Endothelial cell of umbilical vein (primary cell): ENCODE results near the gene ADAM22.

Experiments used
- EZH2 ChIP-seq: IDR thresholded peaks from 2 replicates; pipeline ENCODE4 v1.6.1; 2012; ENCODE audit warnings: borderline replicate concordance, low read depth, mild to moderate bottlenecking, moderate library complexity, low read length, inconsistent platforms; ENCODE audit not compliant: severe bottlenecking
- GATA2 ChIP-seq: IDR thresholded peaks from 2 replicates; pipeline ENCODE4 v1.7.0; 2011; ENCODE audit warnings: low read depth, mild to moderate bottlenecking, moderate library complexity, mixed read lengths, low read length; ENCODE audit not compliant: insufficient read length, insufficient read depth
- MYC ChIP-seq: IDR thresholded peaks from one replicate; pipeline ENCODE4 v1.6.1; 2011; ENCODE audit warnings: mild to moderate bottlenecking, low read depth, low read length
- POLR2A ChIP-seq: IDR thresholded peaks from 2 replicates; pipeline ENCODE4 v1.6.1; 2012; ENCODE audit warnings: low read depth, mild to moderate bottlenecking, control low read depth, low read length
- POLR2AphosphoS5 ChIP-seq: IDR thresholded peaks from 2 replicates; pipeline ENCODE4 v1.6.1; 2012; ENCODE audit warnings: low read depth, mild to moderate bottlenecking, control low read depth, low read length, moderate library complexity; ENCODE audit not compliant: insufficient read depth
- TF ChIP-seq, protein P1 (sequence below), 2 donors: IDR thresholded peaks; 1 replicate in 1 of 2; 2 replicates in 1 of 2; pipeline ENCODE4 v1.5.1; 2011; ENCODE audit warnings: low read length in 2 of 2, mild to moderate bottlenecking in 2 of 2, moderate library complexity in 2 of 2, control low read depth in 1 of 2, inconsistent platforms in 1 of 2, low read depth in 1 of 2; ENCODE audit not compliant: insufficient read depth in 1 of 2; ENCODE audit errors: extremely low read depth in 1 of 2

DNA sequence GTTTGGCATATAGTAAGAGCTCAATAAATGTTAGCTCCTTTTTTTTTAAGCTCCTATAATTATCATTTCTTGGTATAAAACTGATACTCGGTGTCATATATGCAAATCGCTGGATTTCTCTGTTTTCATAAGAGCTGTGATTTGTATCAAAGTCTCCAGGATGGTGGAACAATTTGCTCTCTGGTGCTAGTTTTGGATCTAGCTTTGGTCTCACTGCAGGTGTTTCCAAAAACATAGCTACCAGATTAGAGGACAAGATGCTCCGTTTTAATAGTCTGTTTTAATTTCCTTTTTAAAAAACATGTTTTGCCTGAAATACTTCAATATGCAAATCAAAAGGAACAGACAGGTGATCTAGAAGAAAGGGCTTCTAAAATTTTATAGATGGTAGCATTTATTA is 25.3 kb downstream of the ADAM22 start:
- TF ChIP-seq POLR2AphosphoS5 (no peak), EZH2 (no peak), POLR2A (no peak), MYC (no peak), GATA2 (no peak)
- TF ChIP-seq, protein P1, sequence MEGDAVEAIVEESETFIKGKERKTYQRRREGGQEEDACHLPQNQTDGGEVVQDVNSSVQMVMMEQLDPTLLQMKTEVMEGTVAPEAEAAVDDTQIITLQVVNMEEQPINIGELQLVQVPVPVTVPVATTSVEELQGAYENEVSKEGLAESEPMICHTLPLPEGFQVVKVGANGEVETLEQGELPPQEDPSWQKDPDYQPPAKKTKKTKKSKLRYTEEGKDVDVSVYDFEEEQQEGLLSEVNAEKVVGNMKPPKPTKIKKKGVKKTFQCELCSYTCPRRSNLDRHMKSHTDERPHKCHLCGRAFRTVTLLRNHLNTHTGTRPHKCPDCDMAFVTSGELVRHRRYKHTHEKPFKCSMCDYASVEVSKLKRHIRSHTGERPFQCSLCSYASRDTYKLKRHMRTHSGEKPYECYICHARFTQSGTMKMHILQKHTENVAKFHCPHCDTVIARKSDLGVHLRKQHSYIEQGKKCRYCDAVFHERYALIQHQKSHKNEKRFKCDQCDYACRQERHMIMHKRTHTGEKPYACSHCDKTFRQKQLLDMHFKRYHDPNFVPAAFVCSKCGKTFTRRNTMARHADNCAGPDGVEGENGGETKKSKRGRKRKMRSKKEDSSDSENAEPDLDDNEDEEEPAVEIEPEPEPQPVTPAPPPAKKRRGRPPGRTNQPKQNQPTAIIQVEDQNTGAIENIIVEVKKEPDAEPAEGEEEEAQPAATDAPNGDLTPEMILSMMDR (IDR thresholded peaks at IDR 0.05; ENCODE audit: extremely low read depth in 1 of 2, insufficient read depth in 1 of 2, low read depth in 1 of 2, low read length in 2 of 2) = no peak
